Psoas muscle (tissue), 8 donors: Measurements from ENCODE around the gene TMEM266. TPM values are rescaled to one million over a fixed set of nuclear protein-coding genes. Genes with fewer than 3 reads are reported as not detected.

Source experiments
- ATAC-seq, 4 donors: fragments of 200-7000 bp; cut with Tn5 transposase; one replicate each; pipeline ENCODE4 v1.9.1; 2020; ENCODE audit warnings: moderate library complexity in 3 of 4, mild to moderate bottlenecking in 2 of 4
- DNase-seq, 2 donors: peaks; one replicate each; pipeline ENCODE4 v3.0.0-alpha.2; 2020
- H3K27ac ChIP-seq: fragments of 200-600 bp; one replicate; pipeline ENCODE4 v1.8.0; 2022
- H3K27me3 ChIP-seq, 3 donors: fragments of 200-600 bp in 1 of 3; one replicate each; pipeline versions ENCODE4 v1.6.1 to v1.8.0; 2013 to 2022; ENCODE audit warnings: low read length in 2 of 3, mild to moderate bottlenecking in 2 of 3, moderate library complexity in 1 of 3; ENCODE audit not compliant: insufficient read depth in 3 of 3
- H3K36me3 ChIP-seq, 2 donors: fragments of 200-600 bp in 1 of 2; one replicate each; pipeline versions ENCODE4 v1.6.1 to v1.8.0; 2013 to 2022; ENCODE audit warnings: low read depth in 1 of 2, mild to moderate bottlenecking in 1 of 2, moderate library complexity in 1 of 2; ENCODE audit not compliant: insufficient read depth in 1 of 2
- H3K4me1 ChIP-seq: fragments of 200-600 bp; one replicate; pipeline ENCODE4 v1.8.0; 2022
- H3K4me3 ChIP-seq: fragments of 200-600 bp; one replicate; pipeline ENCODE4 v1.8.0; 2022; ENCODE audit warnings: mild to moderate bottlenecking
- H3K9me3 ChIP-seq: fragments of 200-600 bp; one replicate; pipeline ENCODE4 v1.8.0; 2022
- CTCF ChIP-seq: fragments of 200-600 bp; IDR thresholded peaks from one replicate; pipeline ENCODE4 v1.8.0; 2022; ENCODE audit warnings: antibody characterized with exemption
- WGBS, 3 donors: extraction: QIAGEN DNeasy Blood & Tissue Kit; methylation state at CpG; one replicate each; pipeline versions ENCODE4 v1.1.6 to v1.1.7; 2013; 5-methylcytosine and 5-hydroxymethylcytosine counted together
- intact Hi-C, 2 donors: fragments of 100-400 bp; cut with DNase I; formaldehyde crosslinking; loops; one replicate each; pipeline versions ENCODE4 v1.11.0 to v1.14.2; 2022
- polyA plus RNA-seq, 3 donors: library from polyadenylated mRNA; stranded (reverse); fragments of 200-250 nt; gene quantifications; one replicate each; pipeline ENCODE4 v1.2.3, GENCODE V29; 2013
- total RNA-seq, 4 donors: library from RNA; stranded (reverse); fragmentation: NEBNext Ultra II Directional in 2 of 4; extraction: Animal tissue kit (Norgen Biotek cat#: 25700) in 2 of 4; gene quantifications; one replicate each; pipeline versions ENCODE4 v1.2.1 to v1.2.4, GENCODE V29; 2021 to 2023
- donor health status: healthy with polysubstance abuse.
- donor health status: DM: no; HTN: no; CAD: no; lungs with moderate emphysema.
- donor health status: Bipolar disorder and iron deficiency.
- donor health status: healthy.
- donor health status: DM: yes; HTN: yes; CAD: no.
- donor health status: DM: no; HTN: no; CAD: no.
- donor health status: DM: no; HTN: no; CAD: no.
- donor health status: DM: yes; HTN: yes; CAD: no.

Gene TMEM266
- total and polyA plus RNA-seq, 7 donors, result 0.87 to 12.1 (median 5.6) TPM

- intact Hi-C loops, result no loop called here
- ATAC-seq (no peak), DNase-seq (peak in 1 of 2 donors; percentile 54)
- Histone ChIP-seq H3K27me3 (no peaks in the 10 kb centered on the region), H3K4me3 (no peak overlapping the region), H3K36me3 (no peaks in the 10 kb centered on the region), H3K27ac (no peak overlapping the region), H3K4me1 (peaks cover 22% of the 10 kb centered on the region), H3K9me3 (no peaks in the 10 kb centered on the region)
- no peak for TF ChIP-seq CTCF
- 64 to 72% (median 67%) methylated on average over 20 of the region's 20 CpGs for WGBS, 3 donors
These were observed 101.6 kb downstream of the TMEM266 start for GRCh38 chr15:76161153-76162035.

- DNase-seq (no peak), ATAC-seq (no peak)
- no peak overlapping the region for H3K27ac ChIP-seq
- H3K4me3 ChIP-seq, result no peak overlapping the region
- TF ChIP-seq CTCF, result no peak
- H3K9me3 ChIP-seq, result no peaks in the 10 kb centered on the region
- WGBS, 3 donors, result 68 to 83% (median 73%) methylated on average over 12 of the region's 12 CpGs
- H3K36me3 ChIP-seq, result no peaks in the 10 kb centered on the region
- no peaks in the 10 kb centered on the region for H3K27me3 ChIP-seq
- peaks cover 22% of the 10 kb centered on the region for H3K4me1 ChIP-seq
- intact Hi-C loops, result no loop called here
These were observed 102.2 kb downstream of the TMEM266 start for GRCh38 chr15:76162036-76162398.

GRCh38 chr15:76162784-76163456, 103.1 kb downstream of the TMEM266 start:
- intact Hi-C loops, result loop anchor here in 1 of 2 donors (1.0 kb wide), 1 partner anchor 14 kb away; no protein-coding TSS in a partner anchor
- Histone ChIP-seq H3K27ac (peak overlapping the region; percentile 79), H3K27me3 (no peaks in the 10 kb centered on the region), H3K4me1 (peaks cover 22% of the 10 kb centered on the region), H3K4me3 (no peak overlapping the region), H3K9me3 (no peaks in the 10 kb centered on the region), H3K36me3 (no peaks in the 10 kb centered on the region)
- DNase-seq, result no peak
- ATAC-seq, result peak in 3 of 4 donors; percentile 24 to 51 (median 46)
- 49 to 61% (median 51%) methylated on average over 10 of the region's 10 CpGs for WGBS, 3 donors
- no peak for TF ChIP-seq CTCF

GRCh38 chr15:76163457-76164295, 103.9 kb downstream of the TMEM266 start:
- H3K27me3 ChIP-seq, result no peaks in the 10 kb centered on the region
- intact Hi-C loops, result loop anchor here in 1 of 2 donors (1.0 kb wide), 1 partner anchor 14 kb away; no protein-coding TSS in a partner anchor
- no peak for TF ChIP-seq CTCF
- no peaks in the 10 kb centered on the region for H3K9me3 ChIP-seq
- peak overlapping the region; percentile 79 for H3K27ac ChIP-seq
- peaks cover 22% of the 10 kb centered on the region for H3K4me1 ChIP-seq
- peak; percentile 92 to 97 for DNase-seq
- peak; percentile 93 to 96 (median 95) for ATAC-seq
- no peak overlapping the region for H3K4me3 ChIP-seq
- 41 to 53% (median 46%) methylated on average over 21 of the region's 21 CpGs for WGBS, 3 donors
- no peaks in the 10 kb centered on the region for H3K36me3 ChIP-seq
